Activated CD8-positive, alpha-beta memory T cell treated with anti-CD3 and anti-CD28 coated beads for 24 hours (primary cell): ENCODE measurements around the gene CENPP.

Experiments
- DNase-seq: peaks from one replicate; pipeline ENCODE4 v3.0.0-alpha.2; 2020

CENPP gene

DNA sequence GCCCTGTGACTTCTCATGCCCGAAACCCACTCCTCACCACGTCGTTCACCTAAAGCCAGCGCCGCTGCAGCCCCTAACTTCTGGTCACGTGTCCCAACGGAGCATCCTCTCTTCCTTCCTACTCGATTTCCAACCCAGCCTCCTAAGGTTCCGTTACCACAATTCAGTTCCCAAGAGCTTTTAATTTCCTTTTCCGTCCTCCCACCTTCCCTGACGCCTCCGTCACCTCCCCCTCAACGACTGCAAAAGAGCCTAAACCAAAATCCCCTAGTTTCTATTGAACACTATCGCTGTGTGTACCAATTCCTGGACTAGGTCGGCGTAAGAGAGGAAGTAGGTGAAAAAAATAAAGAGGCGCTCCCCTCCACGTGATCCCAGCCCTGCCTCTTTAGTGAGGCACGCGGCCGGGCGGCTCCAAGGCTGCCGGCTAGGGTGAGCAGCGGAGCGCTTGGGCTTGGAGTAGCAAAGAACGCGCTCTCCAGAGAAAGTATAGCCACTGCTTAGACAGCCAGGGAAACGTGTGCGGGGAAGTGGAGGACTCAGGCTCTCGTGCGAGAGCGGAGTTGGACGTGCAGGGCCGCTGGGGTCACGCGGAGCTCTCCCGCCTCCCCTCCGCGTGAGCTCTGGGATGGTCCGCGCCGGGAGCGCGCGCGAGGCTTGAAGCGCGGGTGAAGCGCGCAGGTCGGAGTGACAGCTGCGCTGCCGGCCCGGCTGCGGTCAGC, at the start of gene CENPP, which contains the start of gene NOL8:
Gene CENPP, plus strand, starts transcription at position 685 of the 722 bp plus-strand sequence.
Gene NOL8, minus strand, starts transcription at position 82 of the 722 bp plus-strand sequence. CDS start 1,189 bp downstream, outside the sequence.
- peak; percentile 93 for DNase-seq

DNA sequence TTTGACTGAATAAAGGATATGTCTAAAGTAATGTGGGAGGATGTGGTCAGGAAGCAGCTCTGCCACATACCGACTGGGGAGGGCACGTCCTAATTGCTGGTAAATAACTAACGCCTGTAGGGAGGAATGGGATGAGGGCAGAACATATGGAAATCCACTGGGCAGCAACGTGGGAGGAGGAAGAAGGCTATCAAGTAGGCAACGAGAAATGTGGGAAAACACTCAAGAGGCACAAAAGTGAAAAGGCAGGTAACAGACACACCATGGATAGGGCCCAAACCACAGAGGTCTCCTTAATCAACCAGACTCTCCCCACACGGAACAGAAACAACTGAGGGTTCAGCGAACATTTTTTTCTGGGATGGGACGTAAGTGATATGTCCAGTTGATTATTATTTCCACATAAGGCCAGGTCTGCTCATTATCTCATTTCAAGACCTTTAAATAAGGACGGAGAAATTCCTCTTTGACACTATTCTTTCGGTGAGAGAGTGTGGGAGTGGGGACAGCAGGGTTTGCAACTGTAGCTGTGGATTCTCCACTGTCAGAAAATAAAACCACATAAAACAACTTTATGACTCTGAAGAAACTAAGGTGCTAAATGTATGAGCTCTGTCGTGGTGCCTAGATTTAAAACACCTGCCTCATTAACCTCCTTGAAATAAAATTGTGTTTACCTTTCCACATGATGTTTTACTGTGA, 49.3 kb upstream of the CENPP start:
- DNase-seq: no peak

DNA sequence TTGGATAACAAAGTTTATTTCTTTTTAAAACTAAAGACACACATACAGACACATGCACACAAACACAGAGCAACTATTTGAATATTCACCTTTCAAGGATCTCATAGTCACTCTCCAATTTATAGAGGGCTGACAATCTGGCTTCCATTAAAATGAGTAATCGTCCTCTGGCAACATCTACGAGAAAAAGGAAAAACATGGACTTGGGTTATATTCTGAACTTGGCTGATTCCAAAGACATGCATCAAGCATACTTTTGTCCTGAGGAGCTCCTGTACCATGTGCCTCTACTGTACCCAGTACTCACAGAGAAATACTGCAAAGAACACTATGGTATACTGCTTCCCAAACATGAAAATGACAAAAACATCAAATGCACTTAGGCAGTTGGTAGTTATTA, 47.6 kb upstream of the CENPP start:
- no peak for DNase-seq

DNA sequence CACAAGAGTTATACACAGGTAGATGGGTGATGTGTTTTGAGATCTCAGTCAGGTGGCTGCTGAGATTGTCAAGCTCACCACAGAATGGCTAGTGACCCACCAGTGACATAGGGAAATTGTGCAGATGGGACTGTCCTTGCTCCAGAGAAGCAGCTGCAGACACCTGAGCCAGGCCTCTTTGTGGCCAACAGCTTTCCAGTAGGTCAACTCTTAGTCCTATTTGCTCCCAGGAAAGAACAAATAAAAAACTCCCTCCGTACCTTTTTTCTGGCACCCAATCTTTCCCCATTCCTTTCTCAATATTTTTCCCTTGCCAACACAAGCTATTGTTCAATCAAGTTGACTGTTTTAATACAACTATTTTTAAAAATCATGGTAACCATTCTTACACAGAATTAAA, 46.5 kb upstream of the CENPP start:
- no peak for DNase-seq

DNA sequence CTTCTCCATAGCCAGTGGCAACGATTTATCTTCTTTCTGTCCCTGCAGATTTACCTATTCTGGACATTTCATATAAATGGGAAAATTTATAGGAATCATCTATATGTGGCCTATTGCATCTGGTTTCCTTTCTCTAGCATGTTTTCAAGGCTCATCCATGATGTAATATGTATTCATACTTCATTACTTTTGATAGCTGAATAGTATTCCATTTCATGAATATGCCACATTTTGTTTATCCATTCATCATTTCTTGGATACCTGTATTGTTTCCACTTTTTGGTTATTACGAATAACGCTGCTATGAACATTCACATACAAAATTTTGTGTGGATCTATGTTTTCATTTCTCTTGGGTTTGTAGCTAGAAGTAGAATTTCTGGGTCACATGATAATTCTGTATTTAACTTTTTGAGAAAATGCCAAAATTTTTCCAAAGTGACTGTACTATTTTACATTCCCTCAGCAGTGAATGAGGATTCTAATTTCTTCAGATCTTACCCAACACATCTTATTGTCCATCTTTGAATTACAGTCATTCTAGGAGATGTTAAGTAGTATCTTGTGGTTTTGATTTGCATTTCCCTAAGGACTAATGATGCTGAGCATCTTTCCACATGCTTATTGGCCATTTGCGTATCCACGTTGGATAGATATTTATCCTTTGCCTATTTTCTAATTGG, 35.9 kb upstream of the CENPP start:
- no peak for DNase-seq

DNA sequence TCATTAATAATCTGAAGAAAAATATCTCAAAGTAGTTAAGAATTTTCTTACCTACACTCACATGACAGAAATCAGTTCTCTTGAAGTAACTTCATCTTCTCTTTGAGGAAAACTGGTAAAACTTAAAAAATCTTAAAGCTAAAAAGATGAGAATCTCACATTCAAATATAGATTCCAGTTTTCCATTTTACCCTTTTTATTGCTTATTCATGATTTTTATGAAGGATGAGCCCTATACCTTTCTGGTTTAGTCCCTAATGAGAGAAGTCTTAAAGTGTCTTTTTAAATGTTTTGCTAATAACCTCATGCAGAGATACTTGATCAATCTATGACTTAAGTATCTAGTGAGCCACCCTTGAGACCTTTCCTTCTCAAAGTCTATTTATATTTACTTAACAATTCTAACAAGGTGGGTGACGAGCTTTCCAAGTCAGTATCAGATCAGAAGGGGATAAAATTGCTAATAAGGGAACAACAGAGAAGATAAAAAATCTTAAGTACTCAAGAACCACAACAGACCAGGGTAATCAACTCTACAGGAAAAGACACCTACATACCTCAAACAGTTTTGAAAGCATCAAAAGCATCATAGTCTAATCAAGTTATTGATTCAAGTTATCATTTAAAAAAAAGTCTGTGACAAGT, 34.8 kb upstream of the CENPP start:
- DNase-seq: no peak

DNA sequence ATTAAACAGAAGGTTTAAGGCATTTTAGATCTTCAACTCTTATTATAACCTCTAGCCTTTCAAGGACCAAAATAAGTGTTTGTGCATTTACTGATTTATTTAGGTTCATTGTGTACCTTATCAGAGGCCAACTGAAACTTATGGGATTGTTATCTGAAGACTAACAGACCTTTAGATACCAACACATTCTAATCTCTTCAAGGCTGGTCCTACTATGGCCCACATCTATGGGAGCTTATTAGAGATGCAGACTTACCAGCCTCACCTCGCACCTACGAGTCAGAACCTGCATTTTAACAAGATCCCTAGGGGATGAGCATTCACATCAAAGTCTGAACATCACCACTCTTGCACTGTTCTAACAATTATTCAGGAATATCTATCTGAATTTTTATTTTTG, 34.2 kb upstream of the CENPP start:
- DNase-seq: no peak

DNA sequence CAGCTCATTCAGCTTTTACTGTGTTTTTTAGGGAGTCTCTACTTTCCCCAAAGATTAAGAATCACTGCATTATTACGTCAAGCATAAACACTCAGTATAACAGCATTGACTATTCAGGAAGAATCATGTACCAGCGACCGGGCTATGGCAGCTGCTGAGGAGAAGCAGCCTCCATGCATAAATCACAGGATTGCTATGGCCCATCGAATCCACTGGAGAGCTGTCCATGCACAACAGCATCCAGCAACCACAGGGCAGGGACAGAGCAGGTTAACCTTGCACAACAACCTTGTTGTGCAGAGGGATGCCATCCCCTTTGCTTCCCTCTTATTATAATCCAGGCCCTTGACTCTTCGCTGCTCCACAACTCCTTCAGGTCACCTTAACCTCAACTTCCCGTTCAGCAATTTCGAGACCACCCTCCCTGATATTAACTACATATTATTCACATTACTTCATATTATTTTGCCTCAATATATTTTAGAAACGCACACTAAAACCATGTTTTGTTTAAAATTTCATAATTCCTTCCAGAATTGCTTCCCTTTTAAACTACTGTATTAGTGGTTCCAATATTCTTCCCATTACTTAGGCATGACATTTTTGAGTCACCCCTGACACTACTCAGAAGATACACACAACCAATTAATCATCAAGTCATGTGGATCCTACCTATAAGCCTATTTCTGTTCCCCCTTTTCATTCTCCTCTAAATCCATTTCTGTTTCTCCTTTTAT, 33.2 kb upstream of the CENPP start:
- no peak for DNase-seq

DNA sequence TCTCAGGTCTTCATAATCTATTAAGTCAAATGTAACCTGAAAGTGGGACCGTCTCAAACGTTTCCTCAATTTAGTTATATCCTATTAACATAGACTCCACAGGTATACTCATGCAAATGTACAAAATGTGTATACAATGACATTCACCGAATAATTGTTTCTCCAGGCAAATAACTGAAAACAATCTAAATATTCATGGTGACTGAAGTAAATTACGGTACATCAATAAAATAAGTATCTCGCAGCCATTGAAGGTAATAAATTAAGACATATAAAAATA, 32.7 kb upstream of the CENPP start:
- no peak for DNase-seq

DNA sequence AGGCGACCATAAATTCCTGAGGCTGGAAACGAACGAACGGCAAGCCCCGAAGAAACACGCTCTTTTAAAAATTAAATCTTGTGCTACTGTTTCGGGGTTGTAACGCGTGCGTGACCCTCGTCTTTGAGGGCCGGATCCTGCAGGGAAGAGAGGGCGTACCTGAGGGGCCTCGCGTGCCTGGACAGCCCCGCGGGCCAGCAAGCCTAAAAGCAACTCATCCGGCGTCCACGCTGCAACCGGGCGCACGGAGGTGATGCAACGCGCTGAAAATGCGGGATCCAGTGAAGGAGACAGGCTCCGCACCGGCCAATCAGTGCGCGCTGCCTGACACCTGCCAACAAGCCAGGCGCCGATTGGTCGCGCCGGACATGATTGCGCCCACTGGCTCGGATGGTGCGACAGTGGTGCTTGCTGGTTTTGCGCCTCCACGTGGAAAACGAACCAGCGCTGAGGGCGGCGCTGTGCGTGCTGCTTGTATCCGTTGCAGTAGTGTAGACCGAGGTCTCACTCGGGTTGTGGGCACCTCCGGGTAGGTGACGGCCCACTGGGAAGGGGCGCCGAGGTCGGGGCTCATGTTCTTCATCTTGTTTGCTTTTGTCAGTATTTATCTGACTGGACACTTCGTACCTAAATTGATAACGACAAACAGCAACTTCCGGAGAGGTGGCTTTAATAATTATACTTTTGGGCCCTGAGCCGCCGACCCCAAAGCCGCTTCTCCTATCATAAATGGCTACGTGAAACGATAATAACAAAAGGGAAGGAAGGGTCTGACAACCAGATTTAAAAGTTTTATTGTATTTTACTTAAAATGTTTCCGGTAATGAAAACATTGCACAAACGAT, 32.1 kb upstream of the CENPP start, which contains the start of gene IARS1:
Gene IARS1, minus strand, starts transcription at position 246 of the 845 bp plus-strand sequence. CDS start 4,278 bp downstream, outside the sequence.
- DNase-seq: peak; percentile 100

DNA sequence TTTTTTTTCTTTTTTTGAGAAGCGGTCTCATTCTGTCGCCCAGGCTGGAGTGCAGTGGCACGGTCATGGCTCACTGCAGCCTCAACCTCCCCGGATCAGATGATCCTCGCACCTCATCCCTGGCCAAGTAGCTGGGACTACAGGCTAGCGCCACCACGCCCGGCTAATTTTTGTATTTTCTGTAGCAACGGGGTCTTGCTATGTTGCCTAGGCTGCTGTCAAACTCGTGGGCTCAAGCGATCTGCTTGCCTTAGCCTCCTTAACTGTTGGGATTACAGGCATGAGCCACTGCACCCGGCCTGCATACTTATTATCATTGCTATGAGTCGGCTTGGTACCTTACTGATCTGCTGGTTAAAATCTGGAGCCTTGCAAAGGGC, 31.5 kb upstream of the CENPP start:
- DNase-seq: peak; percentile 71

DNA sequence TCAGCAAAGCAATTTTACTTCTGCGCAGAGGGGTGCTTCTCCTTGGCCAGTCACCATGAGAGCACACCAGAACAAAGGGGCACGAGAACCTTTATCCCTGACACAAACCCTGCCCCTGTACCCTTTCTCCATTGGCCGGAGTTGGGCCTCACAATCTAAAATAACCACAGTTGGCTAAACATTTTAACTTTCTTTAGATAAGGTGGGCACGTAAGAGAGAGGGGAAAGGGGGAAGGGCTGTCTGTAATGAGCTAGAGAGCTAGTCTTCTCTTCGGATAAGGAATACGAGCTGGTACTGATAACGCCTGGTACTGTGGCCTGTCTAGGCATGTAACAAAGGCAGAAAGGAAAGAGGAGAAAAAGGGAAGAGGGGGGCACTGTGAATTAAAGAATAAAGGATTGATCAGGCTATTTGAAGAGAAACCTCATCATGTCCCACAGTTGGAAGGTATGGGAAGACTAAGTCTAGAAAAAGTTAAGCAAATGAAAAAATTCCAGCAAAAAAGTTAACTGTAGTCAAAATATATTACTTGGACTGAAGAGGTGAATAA, 30.4 kb upstream of the CENPP start:
- no peak for DNase-seq

DNA sequence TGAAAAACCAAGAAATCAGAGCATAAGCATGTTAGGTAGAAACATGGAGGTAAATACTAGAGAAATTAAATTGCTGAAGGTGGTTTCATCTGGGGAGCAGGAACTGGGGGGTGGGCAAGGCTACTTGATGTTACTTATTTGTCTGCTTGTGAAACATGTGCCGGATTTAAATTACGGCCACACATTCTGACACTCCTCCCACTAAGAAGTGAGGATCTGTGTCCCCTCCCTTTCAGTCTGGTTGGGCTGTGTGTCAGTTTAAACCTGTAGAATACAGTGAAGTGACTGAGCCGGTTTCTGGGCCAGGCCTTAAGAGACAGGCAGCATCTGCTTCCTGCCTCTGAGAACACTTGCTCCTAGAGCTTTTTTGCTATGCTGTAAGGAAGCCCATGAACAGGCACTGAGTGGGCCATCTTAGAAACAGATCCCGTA, 29.9 kb upstream of the CENPP start:
- DNase-seq: no peak

DNA sequence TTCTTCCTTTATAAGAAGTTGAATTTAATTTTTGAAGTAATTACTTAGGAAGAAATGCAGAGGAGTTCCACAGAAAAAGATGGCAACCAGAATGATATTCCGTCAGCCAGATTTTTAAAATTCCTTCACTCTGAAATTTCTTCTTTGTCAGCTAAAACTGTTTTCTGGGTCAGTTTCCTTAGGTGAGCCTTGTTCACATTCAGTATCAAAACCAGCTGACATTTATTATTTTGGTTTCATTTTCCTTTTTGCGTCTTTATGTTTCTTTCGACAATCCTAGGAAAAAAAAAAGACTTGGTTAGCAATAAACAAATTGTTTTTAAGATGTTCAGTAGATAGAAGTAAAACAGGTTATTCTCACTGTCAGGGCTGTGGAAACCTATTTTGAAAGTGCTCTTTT, 28.1 kb upstream of the CENPP start:
- DNase-seq: no peak

DNA sequence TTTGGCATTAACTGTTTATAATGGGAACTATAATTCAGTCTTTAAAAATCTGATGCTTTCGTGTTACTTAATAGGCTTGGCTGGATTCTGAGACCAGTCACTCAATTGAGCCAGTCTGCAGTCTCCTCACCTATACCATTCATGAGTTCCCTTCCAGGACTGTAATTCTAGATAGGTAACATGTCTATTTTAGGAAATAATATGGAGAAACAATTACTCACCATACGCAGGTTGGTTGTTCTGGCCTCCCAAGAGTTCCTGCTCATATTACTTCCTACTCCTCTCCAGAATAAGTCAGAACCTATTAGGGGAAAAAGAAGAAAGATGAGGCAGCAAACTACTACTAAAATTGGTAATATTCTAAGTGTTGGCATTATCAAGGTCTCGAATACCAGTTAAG, 27.7 kb upstream of the CENPP start:
- DNase-seq: no peak

DNA sequence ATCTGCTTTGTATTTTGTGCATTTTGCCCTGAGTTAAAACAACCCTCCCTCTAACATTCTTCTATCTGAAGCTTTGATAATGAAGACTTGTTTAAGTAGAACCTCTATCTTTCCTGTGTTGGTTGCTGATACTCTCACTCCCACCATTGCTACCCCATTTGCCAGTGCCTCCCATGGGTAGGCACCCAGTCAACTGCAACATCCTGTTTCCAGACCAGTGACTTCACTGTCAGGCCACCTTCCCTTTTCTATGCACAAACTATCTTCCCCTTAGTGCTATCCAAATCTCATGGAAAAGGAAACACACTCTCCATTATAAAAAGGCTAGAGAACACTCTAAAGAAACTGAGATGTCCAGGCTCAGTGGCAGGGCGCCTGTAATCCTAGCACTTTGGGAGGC, 26.6 kb upstream of the CENPP start:
- DNase-seq: no peak

DNA sequence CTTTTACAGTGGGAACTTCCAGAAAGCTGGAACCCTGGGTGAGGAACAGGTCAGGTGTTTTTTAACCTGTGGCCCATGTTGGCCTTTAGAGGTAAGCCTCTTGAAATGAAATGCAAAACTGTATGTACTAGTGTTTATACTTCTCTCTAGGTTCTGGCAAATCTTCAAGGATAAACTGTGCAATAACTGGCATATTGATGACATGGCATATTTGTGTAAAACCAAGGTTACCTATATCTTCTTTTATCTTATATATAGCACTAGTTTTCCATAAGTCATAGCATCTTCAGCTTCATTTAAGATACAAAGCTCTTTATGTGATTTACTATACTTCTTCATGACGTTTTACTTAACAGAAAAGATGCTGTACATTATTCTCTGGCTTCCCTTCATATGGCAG, 24.8 kb upstream of the CENPP start:
- DNase-seq: no peak

DNA sequence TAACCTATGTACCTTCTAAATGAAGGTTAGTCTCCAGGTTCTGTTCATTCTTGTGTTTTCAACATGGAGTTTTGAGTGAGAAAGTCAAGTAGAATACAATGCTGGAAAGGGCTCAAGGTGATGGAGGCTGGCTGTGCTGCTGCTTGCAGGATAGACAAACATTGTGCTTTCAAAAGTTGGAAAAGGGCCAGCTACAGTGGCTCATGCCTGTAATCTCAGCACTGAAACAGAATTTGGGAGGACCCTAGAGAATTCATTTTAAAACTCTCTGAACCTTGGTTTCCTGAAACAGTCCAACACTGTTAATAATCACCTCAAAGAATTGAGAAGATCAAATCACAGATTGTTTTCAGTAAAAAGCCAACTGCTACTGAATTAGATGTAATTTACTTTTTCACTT, 16.9 kb upstream of the CENPP start:
- no peak for DNase-seq

DNA sequence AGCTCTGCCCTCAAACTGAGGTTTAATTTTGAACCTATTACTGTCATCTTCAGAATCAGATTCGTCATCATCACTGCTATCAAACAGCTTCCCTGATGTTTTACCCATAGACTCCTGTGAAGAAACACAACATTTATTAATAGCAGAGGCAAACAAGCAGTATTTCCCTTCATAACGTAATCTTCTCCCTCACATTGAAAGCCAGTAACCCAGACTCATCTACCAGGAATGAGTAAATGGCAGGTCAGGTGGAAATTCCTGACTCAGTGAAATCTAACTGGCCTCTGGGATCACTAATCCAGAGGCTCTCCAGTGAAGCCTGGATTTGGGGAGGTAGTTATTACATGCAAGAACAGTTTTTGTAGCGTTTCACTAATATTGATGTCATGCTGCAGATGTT, 15.2 kb upstream of the CENPP start:
- no peak for DNase-seq

DNA sequence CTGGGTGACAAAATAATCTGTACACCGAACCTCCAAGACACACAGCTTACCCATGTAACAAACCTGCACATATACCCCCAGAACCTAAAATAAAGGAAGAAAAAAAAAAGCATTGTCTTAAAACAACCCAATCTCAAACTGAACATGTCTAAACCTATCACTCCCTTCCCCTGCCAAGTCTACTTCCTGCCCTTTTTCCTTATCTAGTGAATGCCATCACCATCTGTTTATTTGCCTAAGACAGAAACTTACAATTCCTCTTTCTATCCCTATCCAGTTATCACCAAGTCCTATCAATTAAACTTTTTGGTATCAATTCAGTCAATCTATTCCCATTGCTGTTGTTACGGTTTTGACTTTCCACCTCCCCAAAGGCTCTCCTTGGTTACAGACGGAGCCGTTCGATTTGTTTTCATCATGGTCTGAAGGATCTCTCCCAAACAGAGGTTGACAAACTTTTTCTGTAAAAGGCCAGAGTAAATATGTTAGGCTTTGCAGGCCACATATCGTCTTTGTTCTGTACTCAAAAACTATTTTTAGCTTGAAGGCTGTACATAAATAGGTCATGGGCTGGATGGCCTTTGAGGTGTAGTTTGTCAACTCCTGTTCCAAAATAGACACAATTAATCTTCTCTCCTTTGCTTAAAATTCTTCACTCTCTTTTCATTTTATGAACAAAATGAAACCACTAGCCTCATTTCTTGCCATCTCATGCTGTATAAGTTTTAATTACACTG, 12.7 kb upstream of the CENPP start:
- no peak for DNase-seq

DNA sequence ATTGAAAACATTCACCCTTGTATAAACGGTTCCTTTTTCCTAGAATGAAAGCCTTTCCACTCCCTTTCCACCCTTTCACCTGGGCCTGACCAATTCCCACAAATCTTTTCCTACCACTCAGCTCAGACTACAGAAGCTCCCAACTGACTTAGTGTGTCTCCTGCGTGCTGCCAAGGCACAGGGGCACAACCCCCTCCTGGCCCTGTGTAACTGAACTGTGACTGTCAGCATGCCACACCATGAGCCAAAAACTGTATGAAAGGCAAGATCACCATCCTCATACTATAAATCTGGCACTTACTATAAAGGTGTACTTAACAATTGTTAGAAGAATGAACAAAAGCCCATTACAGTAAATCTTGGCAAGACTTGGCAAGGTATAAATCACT, 12.1 kb upstream of the CENPP start:
- DNase-seq: no peak
